ENCODE data around the gene POLR3K. TPM values are rescaled to one million over a fixed set of nuclear protein-coding genes. Genes with fewer than 3 reads are reported as not detected.

POLR3K gene
- total RNA-seq, 1 donor from 2014 or later = 12.2 TPM

GRCh38 chr16:86483-86952, 33.1 kb upstream of the POLR3K start:
- Histone ChIP-seq H3K36me3 (ENCODE audit: insufficient read depth, low read length) (peaks cover 2% of the 10 kb centered on the region), H3K4me3 (ENCODE audit: insufficient read depth, low read depth, low read length) (no peak overlapping the region), H3K9ac (ENCODE audit: low read length) (no peak overlapping the region), H3K27ac (ENCODE audit: low read depth, low read length) (no peak overlapping the region), H3K4me1 (ENCODE audit: insufficient read depth, low read length) (peaks cover 36% of the 10 kb centered on the region), H3K9me3 (ENCODE audit: insufficient read depth, low read depth, low read length) (no peaks in the 10 kb centered on the region), H3K27me3 (ENCODE audit: insufficient read depth, low read length) (no peaks in the 10 kb centered on the region), H4K20me1 (ENCODE audit: insufficient read depth, low read length) (peaks cover 71% of the 10 kb centered on the region), H2AFZ (ENCODE audit: low read depth, low read length) (no peak overlapping the region), H3K79me2 (ENCODE audit: insufficient read depth, low read length) (peaks cover 13% of the 10 kb centered on the region), H3K4me2 (ENCODE audit: low read length) (no peak overlapping the region)
- TF ChIP-seq CTCF (IDR thresholded peaks at IDR 0.05; ENCODE audit: insufficient read depth, low read depth, low read length) (no peak), EZH2 (IDR thresholded peaks at IDR 0.05; ENCODE audit: insufficient read depth, low read length) (no peak)
- no peak overlapping the region for H3K27ac Mint-ChIP-seq (ENCODE audit: unreplicated experiment)
- H3K4me1 Mint-ChIP-seq (ENCODE audit: low read depth, unreplicated experiment) = peaks cover 14% of the 10 kb centered on the region
- peaks cover 12% of the 10 kb centered on the region for H3K36me3 Mint-ChIP-seq (ENCODE audit: low read depth, unreplicated experiment)
- no peaks in the 10 kb centered on the region for H3K9me3 Mint-ChIP-seq (ENCODE audit: unreplicated experiment)
- no peak for DNase-seq (ENCODE audit: low read depth)
- no peak overlapping the region for H3K4me3 Mint-ChIP-seq (ENCODE audit: unreplicated experiment)
- H3K27me3 Mint-ChIP-seq (ENCODE audit: low read depth, unreplicated experiment) = no peaks in the 10 kb centered on the region
- FAIRE-seq = no peak

GRCh38 chr16:85865-86264, 32.5 kb upstream of the POLR3K start:
- Histone ChIP-seq H3K36me3 (ENCODE audit: insufficient read depth, low read length) (peaks cover 2% of the 10 kb centered on the region), H3K4me1 (ENCODE audit: insufficient read depth, low read length) (peaks cover 34% of the 10 kb centered on the region), H3K4me3 (ENCODE audit: insufficient read depth, low read depth, low read length) (no peak overlapping the region), H3K27me3 (ENCODE audit: insufficient read depth, low read length) (no peaks in the 10 kb centered on the region), H2AFZ (ENCODE audit: low read depth, low read length) (no peak overlapping the region), H3K27ac (ENCODE audit: low read depth, low read length) (no peak overlapping the region), H3K4me2 (ENCODE audit: low read length) (no peak overlapping the region), H3K79me2 (ENCODE audit: insufficient read depth, low read length) (peaks cover 13% of the 10 kb centered on the region), H4K20me1 (ENCODE audit: insufficient read depth, low read length) (peaks cover 65% of the 10 kb centered on the region), H3K9ac (ENCODE audit: low read length) (no peak overlapping the region), H3K9me3 (ENCODE audit: insufficient read depth, low read depth, low read length) (no peaks in the 10 kb centered on the region)
- Mint-ChIP-seq H3K4me3 (ENCODE audit: unreplicated experiment) (no peak overlapping the region), H3K36me3 (ENCODE audit: low read depth, unreplicated experiment) (peaks cover 12% of the 10 kb centered on the region), H3K27me3 (ENCODE audit: low read depth, unreplicated experiment) (no peaks in the 10 kb centered on the region), H3K4me1 (ENCODE audit: low read depth, unreplicated experiment) (peaks cover 14% of the 10 kb centered on the region), H3K27ac (ENCODE audit: unreplicated experiment) (peak overlapping the region; percentile 72), H3K9me3 (ENCODE audit: unreplicated experiment) (no peaks in the 10 kb centered on the region)
- TF ChIP-seq EZH2 (IDR thresholded peaks at IDR 0.05; ENCODE audit: insufficient read depth, low read length) (no peak), CTCF (IDR thresholded peaks at IDR 0.05; ENCODE audit: insufficient read depth, low read depth, low read length) (no peak)
- FAIRE-seq (no peak), DNase-seq (ENCODE audit: low read depth) (no peak)

- H3K9me3 ChIP-seq (ENCODE audit: insufficient read depth, low read depth, low read length) = no peaks in the 10 kb centered on the region
- H3K27me3 ChIP-seq (ENCODE audit: insufficient read depth, low read length) = no peaks in the 10 kb centered on the region
- H4K20me1 ChIP-seq (ENCODE audit: insufficient read depth, low read length) = peaks cover 61% of the 10 kb centered on the region
- DNase-seq (ENCODE audit: low read depth) = no peak
- peaks cover 2% of the 10 kb centered on the region for H3K36me3 ChIP-seq (ENCODE audit: insufficient read depth, low read length)
- H3K4me2 ChIP-seq (ENCODE audit: low read length) = peak overlapping the region; percentile 67
- H3K4me3 ChIP-seq (ENCODE audit: insufficient read depth, low read depth, low read length) = no peak overlapping the region
- FAIRE-seq = no peak
- Mint-ChIP-seq H3K27me3 (ENCODE audit: low read depth, unreplicated experiment) (no peaks in the 10 kb centered on the region), H3K4me1 (ENCODE audit: low read depth, unreplicated experiment) (peaks cover 14% of the 10 kb centered on the region), H3K27ac (ENCODE audit: unreplicated experiment) (no peak overlapping the region), H3K9me3 (ENCODE audit: unreplicated experiment) (no peaks in the 10 kb centered on the region), H3K4me3 (ENCODE audit: unreplicated experiment) (no peak overlapping the region), H3K36me3 (ENCODE audit: low read depth, unreplicated experiment) (peaks cover 8% of the 10 kb centered on the region)
- H3K4me1 ChIP-seq (ENCODE audit: insufficient read depth, low read length) = peaks cover 34% of the 10 kb centered on the region
- H3K9ac ChIP-seq (ENCODE audit: low read length) = peak overlapping the region; percentile 56
- no peak for TF ChIP-seq EZH2 (IDR thresholded peaks at IDR 0.05; ENCODE audit: insufficient read depth, low read length)
- TF ChIP-seq CTCF (IDR thresholded peaks at IDR 0.05; ENCODE audit: insufficient read depth, low read depth, low read length) = no peak
- H3K79me2 ChIP-seq (ENCODE audit: insufficient read depth, low read length) = peaks cover 13% of the 10 kb centered on the region
- H2AFZ ChIP-seq (ENCODE audit: low read depth, low read length) = no peak overlapping the region
- H3K27ac ChIP-seq (ENCODE audit: low read depth, low read length) = no peak overlapping the region
Measured at GRCh38 chr16:85407-85782, 32.0 kb upstream of the POLR3K start.
